Liver (tissue), 9 donors: ENCODE measurements around the gene PATJ. TPM values are rescaled to one million over a fixed set of nuclear protein-coding genes. Genes with fewer than 3 reads are reported as not detected.
"Not testable (repeated sequence)": the region's sequence is repeated elsewhere in the genome, so short reads cannot be mapped to it uniquely, and the experiment has no call there.

Experiments used
- DNase-seq: peaks from one replicate; pipeline ENCODE4 v3.0.0-alpha.2; 2017; ENCODE audit warnings: low spot score
- H3K27ac ChIP-seq, 2 donors: one replicate each; pipeline ENCODE4 v1.7.0; 2013; ENCODE audit warnings: inconsistent platforms in 2 of 2, low read length in 2 of 2, control low read depth in 1 of 2, low read depth in 1 of 2, mild to moderate bottlenecking in 1 of 2
- H3K27me3 ChIP-seq, 4 donors: one replicate each; pipeline versions ENCODE4 v1.6.1 to v1.7.0; 2013; ENCODE audit warnings: low read length in 3 of 4, inconsistent platforms in 1 of 4, mild to moderate bottlenecking in 1 of 4, moderate library complexity in 1 of 4; ENCODE audit not compliant: control insufficient read depth in 4 of 4, insufficient read depth in 4 of 4
- H3K36me3 ChIP-seq, 4 donors: one replicate each; pipeline versions ENCODE4 v1.6.1 to v1.7.0; 2013; ENCODE audit warnings: low read length in 3 of 4, mild to moderate bottlenecking in 3 of 4, low read depth in 1 of 4, moderate library complexity in 1 of 4; ENCODE audit not compliant: control insufficient read depth in 4 of 4, insufficient read depth in 3 of 4
- H3K4me1 ChIP-seq, 4 donors: one replicate each; pipeline versions ENCODE4 v1.6.1 to v1.7.0; 2013; ENCODE audit warnings: low read length in 3 of 4, mild to moderate bottlenecking in 3 of 4, moderate library complexity in 1 of 4; ENCODE audit not compliant: control insufficient read depth in 4 of 4, insufficient read depth in 4 of 4
- H3K4me3 ChIP-seq, 3 donors: one replicate each; pipeline versions ENCODE4 v1.6.1 to v1.7.0; 2013; ENCODE audit warnings: low read length in 3 of 3, control low read depth in 1 of 3, low read depth in 1 of 3, mild to moderate bottlenecking in 1 of 3
- H3K9ac ChIP-seq, 2 donors: one replicate each; pipeline ENCODE4 v1.7.0; 2013; ENCODE audit warnings: low read length in 2 of 2, mild to moderate bottlenecking in 2 of 2, moderate library complexity in 2 of 2, control low read depth in 1 of 2, low read depth in 1 of 2
- H3K9me3 ChIP-seq, 4 donors: one replicate each; pipeline versions ENCODE4 v1.6.1 to v1.7.0; 2013; ENCODE audit warnings: low read length in 3 of 4; ENCODE audit not compliant: control insufficient read depth in 4 of 4
- HNF4G ChIP-seq: IDR thresholded peaks from 2 replicates; pipeline ENCODE4 v1.6.1; 2016; ENCODE audit warnings: antibody characterized with exemption
- NR2F2 ChIP-seq: IDR thresholded peaks from 2 replicates; pipeline ENCODE4 v1.6.1; 2016; ENCODE audit warnings: antibody characterized with exemption
- RAD21 ChIP-seq, 2 donors: IDR thresholded peaks; 2 replicates each; pipeline ENCODE4 v1.6.1; 2016; ENCODE audit warnings: antibody characterized with exemption in 2 of 2, mild to moderate bottlenecking in 2 of 2
- RXRA ChIP-seq, 2 donors: IDR thresholded peaks; 2 replicates each; pipeline ENCODE4 v1.6.1; 2017 to 2018; ENCODE audit warnings: antibody characterized with exemption in 2 of 2, mild to moderate bottlenecking in 1 of 2
- SP1 ChIP-seq: IDR thresholded peaks from 2 replicates; pipeline ENCODE4 v1.6.1; 2018; ENCODE audit warnings: antibody characterized with exemption, mild to moderate bottlenecking
- YY1 ChIP-seq: IDR thresholded peaks from 2 replicates; pipeline ENCODE4 v1.6.1; 2016; ENCODE audit warnings: antibody characterized with exemption, mild to moderate bottlenecking
- whole genome bisulfite sequencing: extraction: QIAGEN DNeasy Blood & Tissue Kit; methylation state at CpG from one replicate; pipeline ENCODE4 v1.1.7; 2013; 5-methylcytosine and 5-hydroxymethylcytosine counted together
- polyA plus RNA-seq, 2 donors: library from polyadenylated mRNA; stranded (reverse) in 1 of 2; unstranded in 1 of 2; fragments of 200-250 nt in 1 of 2; fragments of >200 nt in 1 of 2; fragmentation: Nextera tagmentation in 1 of 2; extraction: Ambion mirVana in 1 of 2; gene quantifications; one replicate each; pipeline versions ENCODE4 v1.2.1 to v1.2.3, GENCODE V29; 2013 to 2015
- total RNA-seq, 2 donors: library from RNA; depleted of rRNA; stranded (reverse); fragments of >200 nt; gene quantifications; one replicate each; pipeline ENCODE4 v1.2.3, GENCODE V29; 2014
- TF ChIP-seq, protein P1 (sequence below): IDR thresholded peaks from 2 replicates; pipeline ENCODE4 v1.6.1; 2016; ENCODE audit warnings: antibody characterized with exemption
- TF ChIP-seq, protein P2 (sequence below): fragments of 150-350 bp; IDR thresholded peaks from 2 replicates; pipeline ENCODE4 v1.5.1; 2017; ENCODE audit warnings: improper control_type of control experiment, low read depth, low read length; ENCODE audit not compliant: missing input control
- TF ChIP-seq, protein P3 (sequence below): IDR thresholded peaks from 2 replicates; pipeline ENCODE4 v1.6.1; 2016; ENCODE audit warnings: antibody characterized with exemption
- donor health status: healthy.
- donor health status: healthy.
- donor health status: healthy.
- donor health status: healthy.
- donor health status: healthy.

The PATJ gene
- total and polyA plus RNA-seq, 4 donors: 5.7 to 29.8 (median 9.0) TPM

DNA sequence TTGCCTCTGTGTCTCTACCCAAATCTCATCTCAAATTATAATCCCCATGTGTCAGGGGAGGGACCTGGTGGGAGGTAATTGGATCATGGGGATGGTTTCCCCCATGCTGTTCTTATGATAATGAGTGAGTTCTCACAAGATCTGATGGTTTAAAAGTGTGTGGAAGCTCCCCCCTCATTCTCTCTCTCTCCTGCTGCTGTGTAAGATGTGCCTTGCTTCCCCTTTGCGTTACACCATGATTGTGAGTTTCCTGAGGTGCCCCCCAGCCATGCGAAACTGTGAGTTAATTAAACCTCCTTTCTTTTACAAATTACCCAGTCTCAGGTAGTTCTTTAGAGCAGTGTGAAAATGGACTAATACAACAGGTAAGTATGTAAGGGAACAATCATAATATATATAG, 102.4 kb downstream of the PATJ start:
- H3K27me3 ChIP-seq, H3K36me3 ChIP-seq, H3K9me3 ChIP-seq, H3K9ac ChIP-seq, H3K4me1 ChIP-seq, DNase-seq, H3K27ac ChIP-seq, H3K4me3 ChIP-seq: not testable (repeated sequence)
- WGBS: 93% methylated on average over 2 of the region's 2 CpGs

DNA sequence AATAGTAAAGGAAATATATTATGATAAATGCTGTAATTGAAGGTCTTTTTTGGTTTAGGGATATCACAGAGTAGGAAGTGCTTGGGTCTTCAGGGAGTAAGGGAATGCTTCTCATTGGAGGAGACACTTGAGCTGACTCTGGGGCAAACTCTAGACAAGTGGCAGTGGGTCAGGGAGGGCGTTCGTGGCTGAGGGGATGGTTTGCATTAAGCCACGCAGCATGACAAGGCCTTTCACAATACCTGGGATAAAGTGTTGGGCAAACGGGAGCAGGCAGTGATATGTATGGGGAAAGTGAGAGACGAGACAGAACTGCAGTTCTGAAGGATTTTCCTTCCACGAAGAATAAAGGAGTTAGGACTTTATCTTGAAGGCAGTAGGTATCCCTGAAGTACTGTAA, 109.0 kb downstream of the PATJ start:
- WGBS: 79% methylated on average over 6 of the region's 6 CpGs
- no peak for DNase-seq
- TF ChIP-seq SP1: no peak
- TF ChIP-seq, protein P1, sequence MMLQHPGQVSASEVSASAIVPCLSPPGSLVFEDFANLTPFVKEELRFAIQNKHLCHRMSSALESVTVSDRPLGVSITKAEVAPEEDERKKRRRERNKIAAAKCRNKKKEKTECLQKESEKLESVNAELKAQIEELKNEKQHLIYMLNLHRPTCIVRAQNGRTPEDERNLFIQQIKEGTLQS: no peak
- TF ChIP-seq RAD21 (IDR thresholded peaks at IDR 0.05): no peak
- Histone ChIP-seq H3K9ac (no peak overlapping the region), H3K9me3 (no peaks in the 10 kb centered on the region), H3K36me3 (peaks cover 0 to 1% (median 0%) of the 10 kb centered on the region in 4 donors), H3K4me1 (no peaks in the 10 kb centered on the region), H3K27me3 (no peaks in the 10 kb centered on the region), H3K27ac (no peak overlapping the region), H3K4me3 (no peak overlapping the region)

DNA sequence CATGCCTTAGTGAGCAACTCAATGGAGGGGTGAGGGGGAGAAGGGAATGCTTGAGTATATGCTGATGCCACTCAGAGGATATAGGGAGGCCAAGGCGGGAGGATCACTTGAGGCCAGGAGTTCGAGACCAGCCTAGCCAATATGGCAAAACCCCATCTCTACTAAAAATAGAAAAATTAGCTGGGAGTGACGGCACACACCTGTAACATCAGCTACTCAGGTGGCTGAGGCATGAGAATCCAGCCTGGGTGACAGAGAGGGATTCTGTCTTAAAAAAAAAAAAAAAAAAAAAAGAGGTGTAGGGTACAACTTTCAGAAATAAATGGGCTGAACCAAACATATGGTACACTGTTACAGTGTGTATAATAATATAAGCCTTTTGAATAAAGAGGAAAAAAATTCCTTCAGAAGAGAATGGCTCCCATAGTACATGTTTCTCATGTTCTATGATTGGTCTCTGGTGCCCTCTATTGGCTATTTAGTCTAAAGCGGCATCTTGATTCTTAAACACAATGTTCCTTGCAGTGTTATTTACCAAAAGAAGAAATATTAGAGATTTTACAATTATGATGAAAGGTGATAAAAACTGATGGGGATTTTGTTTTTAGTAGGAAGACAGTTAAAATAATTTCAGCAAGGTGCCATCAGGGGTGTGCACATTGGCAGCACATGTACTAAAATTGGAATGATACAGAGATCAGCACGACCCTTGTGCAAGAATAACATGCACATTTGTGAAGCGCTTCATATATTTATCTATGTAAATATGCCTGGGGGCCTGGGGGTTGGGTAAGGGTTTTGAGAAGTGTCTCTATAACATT, 109.8 kb downstream of the PATJ start:
- Histone ChIP-seq H3K9ac (no peak overlapping the region), H3K9me3 (no peaks in the 10 kb centered on the region), H3K4me3 (no peak overlapping the region), H3K4me1 (no peaks in the 10 kb centered on the region), H3K36me3 (peaks cover 0 to 1% (median under 1%) of the 10 kb centered on the region in 4 donors), H3K27me3 (no peaks in the 10 kb centered on the region), H3K27ac (no peak overlapping the region)
- TF ChIP-seq, protein P2, sequence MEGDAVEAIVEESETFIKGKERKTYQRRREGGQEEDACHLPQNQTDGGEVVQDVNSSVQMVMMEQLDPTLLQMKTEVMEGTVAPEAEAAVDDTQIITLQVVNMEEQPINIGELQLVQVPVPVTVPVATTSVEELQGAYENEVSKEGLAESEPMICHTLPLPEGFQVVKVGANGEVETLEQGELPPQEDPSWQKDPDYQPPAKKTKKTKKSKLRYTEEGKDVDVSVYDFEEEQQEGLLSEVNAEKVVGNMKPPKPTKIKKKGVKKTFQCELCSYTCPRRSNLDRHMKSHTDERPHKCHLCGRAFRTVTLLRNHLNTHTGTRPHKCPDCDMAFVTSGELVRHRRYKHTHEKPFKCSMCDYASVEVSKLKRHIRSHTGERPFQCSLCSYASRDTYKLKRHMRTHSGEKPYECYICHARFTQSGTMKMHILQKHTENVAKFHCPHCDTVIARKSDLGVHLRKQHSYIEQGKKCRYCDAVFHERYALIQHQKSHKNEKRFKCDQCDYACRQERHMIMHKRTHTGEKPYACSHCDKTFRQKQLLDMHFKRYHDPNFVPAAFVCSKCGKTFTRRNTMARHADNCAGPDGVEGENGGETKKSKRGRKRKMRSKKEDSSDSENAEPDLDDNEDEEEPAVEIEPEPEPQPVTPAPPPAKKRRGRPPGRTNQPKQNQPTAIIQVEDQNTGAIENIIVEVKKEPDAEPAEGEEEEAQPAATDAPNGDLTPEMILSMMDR: peak; percentile 61
- no peak for TF ChIP-seq YY1
- peak; percentile 83 to 87 for TF ChIP-seq RAD21 (IDR thresholded peaks at IDR 0.05)
- no peak for TF ChIP-seq NR2F2
- TF ChIP-seq HNF4G: no peak
- TF ChIP-seq RXRA (IDR thresholded peaks at IDR 0.05): no peak
- TF ChIP-seq, protein P3, sequence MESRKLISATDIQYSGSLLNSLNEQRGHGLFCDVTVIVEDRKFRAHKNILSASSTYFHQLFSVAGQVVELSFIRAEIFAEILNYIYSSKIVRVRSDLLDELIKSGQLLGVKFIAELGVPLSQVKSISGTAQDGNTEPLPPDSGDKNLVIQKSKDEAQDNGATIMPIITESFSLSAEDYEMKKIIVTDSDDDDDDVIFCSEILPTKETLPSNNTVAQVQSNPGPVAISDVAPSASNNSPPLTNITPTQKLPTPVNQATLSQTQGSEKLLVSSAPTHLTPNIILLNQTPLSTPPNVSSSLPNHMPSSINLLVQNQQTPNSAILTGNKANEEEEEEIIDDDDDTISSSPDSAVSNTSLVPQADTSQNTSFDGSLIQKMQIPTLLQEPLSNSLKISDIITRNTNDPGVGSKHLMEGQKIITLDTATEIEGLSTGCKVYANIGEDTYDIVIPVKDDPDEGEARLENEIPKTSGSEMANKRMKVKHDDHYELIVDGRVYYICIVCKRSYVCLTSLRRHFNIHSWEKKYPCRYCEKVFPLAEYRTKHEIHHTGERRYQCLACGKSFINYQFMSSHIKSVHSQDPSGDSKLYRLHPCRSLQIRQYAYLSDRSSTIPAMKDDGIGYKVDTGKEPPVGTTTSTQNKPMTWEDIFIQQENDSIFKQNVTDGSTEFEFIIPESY: no peak
- DNase-seq: no peak
- 79% methylated on average over 6 of the region's 6 CpGs for WGBS
